HG03103 (cell line): Measurements from ENCODE around the gene LRRN2.
"Not testable (repeated sequence)": the region's sequence is repeated elsewhere in the genome, so short reads cannot be mapped to it uniquely, and the experiment has no call there.

Source experiments
- ATAC-seq: cut with Tn5 transposase; IDR thresholded peaks from one replicate; pipeline ENCODE4 v1.9.1; 2021; ENCODE audit warnings: low read depth; ENCODE audit not compliant: unreplicated experiment

LRRN2 gene

GRCh38 chr1:204578867-204579664 lies 106.5 kb downstream of the LRRN2 start:
- peak; percentile 65 for ATAC-seq

DNA sequence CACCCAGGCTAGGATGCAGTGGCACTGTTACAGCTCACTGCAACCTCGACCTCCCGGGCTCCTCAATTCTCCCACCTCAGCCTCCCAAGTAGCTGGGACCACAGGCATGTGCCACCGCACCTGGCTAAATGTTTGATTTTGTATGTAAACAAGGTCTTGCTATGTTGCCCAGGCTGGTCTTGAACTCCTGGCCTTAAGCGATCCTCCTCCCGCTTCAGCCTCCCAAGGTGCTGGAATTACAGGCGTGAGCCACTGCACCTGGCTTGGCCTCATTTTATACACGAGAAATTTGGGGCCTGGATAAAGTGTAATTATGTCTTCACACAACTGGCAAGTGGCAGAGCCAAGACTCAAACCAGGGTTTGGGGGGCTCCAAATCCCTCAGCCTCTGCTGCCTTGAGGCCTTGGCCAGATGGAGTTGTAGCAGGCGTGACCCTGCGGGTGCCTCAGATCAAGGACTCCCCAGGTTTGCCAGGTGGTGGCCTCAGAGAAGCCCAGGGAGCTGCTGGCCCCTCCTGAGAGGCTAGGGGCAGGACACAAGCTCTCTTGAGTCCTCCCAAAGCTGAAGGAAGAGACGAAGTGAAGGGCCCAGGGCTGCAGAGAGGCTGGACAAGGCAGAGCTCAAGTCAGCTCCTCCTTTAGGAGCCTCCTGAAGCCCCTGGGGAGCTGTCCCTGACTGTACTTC lies 107.6 kb downstream of the LRRN2 start:
- no peak for ATAC-seq

DNA sequence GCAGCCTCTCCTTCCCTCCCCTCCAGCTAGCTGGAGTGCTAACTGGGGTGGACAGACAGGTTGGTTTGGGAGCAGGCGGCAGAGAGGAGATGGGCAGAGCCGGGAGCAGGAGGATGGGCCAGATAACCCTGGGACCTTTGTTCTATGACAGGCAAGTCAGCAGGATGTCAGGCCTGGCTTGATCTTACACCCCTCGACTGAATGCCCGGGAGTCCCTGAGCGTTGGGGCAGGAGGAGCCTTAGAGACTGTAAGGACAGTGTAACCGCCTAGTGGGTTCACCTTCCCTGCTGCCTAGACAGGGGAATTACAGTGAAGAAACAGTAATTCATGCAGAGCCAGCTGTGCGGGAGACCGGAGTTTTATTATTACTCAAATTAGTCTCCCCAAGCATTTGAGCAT lies 109.1 kb downstream of the LRRN2 start:
- no peak for ATAC-seq

DNA sequence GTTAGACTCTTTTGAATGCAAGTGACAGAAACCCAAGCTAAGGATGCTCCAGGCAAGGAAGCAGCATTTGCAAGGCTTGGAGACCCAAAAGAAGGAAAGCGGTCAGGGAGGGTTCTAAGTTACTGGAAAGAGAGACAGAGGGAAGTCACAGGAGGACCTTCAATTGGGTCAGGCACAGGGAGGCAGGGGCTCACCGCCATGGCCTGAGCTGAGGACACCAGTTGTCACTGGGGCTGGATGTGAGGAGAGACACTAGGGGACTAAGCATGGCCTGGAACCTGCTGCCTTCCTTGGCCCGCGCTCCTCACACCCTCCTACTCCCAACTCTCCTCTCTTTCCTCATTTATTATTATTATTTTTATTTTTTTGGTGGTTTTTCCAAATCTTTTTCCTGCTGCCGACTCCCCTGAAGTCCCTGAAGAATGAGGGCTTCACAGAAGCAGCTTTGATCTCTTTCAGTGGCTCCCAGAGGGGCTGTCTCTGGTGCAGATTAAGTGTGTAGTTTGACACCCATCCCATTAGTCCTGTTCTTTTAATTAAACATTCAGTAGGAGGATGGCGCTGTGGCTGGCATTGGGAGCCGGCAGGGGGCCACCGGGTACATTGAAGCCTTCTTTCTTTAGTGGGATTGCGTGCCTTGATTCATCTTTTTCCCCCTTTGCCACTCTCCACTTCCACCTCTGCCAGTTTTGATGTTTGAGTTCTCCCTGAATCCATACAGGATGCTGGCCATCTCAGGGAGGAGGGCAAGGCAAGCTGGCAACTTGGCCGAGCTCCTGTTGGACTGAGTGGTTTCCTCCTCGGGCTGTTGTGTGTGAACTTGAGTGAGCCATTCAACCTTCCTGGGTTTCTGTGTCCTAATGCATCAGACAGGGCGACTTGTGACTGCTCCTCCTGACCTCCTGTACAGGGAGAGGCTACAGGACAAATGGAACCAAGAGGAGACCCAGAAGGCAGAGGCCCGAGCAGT lies 110.0 kb downstream of the LRRN2 start:
- no peak for ATAC-seq

DNA sequence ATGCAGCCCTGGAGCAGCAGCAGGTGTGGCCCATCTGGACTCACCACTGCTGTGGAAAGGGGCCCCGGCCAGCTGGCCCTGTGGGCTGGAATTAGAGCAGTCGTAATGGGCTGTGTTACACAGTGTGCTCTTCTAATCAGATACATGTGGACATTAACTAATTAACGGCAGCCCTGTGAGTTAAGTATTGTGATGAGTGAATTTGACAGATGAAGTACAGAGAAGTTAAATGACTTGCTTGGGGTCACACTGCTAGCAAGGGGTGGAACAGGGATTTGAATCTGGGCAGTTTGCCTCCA lies 110.7 kb downstream of the LRRN2 start:
- no peak for ATAC-seq

- ATAC-seq = no peak
These were observed 111.3 kb downstream of the LRRN2 start for GRCh38 chr1:204574016-204574864.

DNA sequence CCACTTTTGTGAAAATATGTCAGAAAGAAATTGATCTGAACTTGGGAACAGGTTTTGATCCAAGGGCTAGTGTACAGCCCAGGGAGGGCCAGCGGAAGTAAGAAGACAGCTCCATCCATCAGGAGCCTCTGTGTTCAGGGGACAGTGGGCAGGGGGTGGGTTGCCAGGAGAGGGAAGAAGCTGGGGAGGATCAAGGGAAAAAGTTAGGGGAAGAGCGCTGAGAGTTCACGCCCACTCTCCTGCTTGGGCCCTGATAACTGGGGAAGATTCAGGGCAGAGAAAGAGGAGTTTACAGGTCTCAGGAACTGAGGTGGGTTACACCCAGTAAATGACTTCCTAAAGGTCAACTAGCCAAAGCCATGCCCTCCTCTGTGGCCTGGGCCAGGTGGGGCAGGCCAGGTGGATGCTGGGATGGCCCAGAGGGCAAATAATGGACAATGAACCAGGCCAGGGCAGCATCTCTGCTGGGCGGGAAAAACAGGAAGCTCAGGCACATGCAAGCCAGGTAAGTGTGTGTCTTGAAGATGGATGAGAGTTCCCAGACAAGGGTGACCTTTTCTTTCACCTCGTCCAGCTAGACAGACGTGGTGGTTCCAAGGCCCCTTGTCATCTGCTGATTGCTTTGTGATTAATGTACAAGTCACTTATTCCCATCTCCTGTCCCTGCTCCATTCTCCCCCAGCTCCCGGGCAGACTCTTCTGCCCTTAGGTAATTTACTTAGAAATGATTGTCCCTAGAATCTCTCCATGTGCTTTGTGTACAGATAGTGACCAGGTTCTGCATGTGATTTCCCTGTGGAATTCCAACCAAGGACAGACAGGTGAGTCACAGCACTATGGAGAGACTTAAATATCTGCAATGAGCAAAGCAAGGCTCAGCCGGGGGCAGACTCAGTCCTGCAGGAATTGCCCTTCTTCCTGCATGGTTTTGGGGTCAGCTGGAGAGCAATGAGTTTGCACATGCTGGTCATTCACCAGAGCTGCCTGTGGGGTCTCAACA lies 112.3 kb downstream of the LRRN2 start:
- ATAC-seq = no peak

DNA sequence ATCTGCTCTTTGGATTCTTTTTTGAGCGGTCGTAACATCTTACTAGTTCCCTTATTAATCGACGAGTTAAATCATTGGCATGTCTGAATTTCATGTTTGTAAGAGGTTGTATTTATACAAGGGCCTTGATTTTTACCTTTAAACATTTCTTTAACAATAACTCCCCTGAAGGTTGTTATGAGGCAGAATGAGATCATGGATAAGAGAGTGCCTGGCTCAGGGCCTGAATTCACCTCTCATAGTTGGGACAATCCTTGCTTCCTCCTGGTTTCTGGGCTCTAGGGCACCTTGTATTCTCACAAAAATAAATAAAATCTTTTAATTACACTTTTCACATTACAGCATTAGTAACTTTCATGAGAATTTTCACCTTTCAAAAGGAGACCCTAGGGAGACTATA lies 113.9 kb downstream of the LRRN2 start:
- ATAC-seq = no peak

- ATAC-seq = no peak
These were observed 114.4 kb downstream of the LRRN2 start for GRCh38 chr1:204571128-204571527.

GRCh38 chr1:204570021-204570420 lies 115.5 kb downstream of the LRRN2 start:
- ATAC-seq = not testable (repeated sequence)

DNA sequence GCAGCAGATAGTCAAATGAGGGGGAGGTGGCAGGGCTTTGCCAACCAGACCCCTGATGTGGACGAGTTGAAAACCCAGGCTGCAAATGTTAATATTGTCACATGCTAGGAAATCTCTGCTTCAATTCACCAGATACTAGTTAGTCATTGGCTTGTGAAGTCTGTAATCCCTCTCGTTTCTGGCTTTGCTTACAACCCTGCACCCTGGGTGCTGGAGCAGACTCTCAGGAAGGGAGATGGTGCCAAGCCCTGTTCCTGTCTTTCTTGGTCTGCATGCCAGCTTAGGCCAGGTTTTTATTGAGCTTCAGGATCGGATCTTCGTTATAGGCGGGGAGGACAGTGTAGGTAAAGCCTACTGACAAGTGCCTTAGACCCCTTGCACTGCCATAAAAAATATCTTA lies 116.1 kb downstream of the LRRN2 start:
- no peak for ATAC-seq

DNA sequence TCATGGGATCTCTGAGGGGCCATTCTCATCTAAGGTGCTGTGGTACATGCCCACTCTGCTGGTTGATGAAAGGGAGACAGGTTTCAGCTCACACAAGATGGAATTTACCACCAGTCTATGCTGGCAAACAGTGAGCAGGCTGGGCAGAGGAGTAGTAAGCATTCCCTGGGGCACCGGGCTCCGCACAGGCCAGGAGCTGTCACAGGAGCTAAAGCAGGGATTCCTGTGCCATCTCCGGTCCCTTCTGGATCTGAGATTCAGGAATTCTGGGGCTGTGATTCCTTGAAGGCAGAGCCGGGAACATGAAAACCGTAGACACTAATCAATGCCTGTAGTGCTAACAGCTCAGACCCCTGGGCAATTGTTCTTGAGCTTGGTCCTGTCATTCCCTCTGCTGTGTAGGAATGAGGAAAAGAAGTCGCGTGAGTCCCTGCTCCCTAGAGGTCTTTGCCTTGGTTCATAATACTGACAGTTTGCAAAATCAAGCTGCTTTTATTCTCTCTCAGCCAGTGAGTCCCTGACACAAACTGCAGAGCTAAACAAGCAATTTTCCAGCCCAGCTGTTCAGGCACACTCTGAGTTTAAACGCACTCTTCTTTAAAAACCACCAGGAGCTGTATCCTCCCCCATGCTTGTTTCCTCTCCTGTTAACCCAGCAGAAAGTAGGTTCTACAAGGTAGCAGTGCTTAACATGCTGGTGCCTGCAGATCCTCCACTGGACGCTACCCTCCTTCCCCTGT lies 116.8 kb downstream of the LRRN2 start:
- ATAC-seq = no peak
